IMR-90 (cell line): Measurements from ENCODE around the gene CYP26A1. TPM values are rescaled to one million over a fixed set of nuclear protein-coding genes. Genes with fewer than 3 reads are reported as not detected.

ENCODE experiments used
- ATAC-seq: fragments of 200-7000 bp; cut with Tn5 transposase; 2 replicates; pipeline ENCODE4 v1.9.1; 2020; ENCODE audit warnings: low read depth, mild to moderate bottlenecking, moderate library complexity
- BruUV-seq: library from RNA; stranded (reverse); fragments of 400-500 nt; replicated peaks from 2 replicates; lab custom pipeline; 2021; lab: Mats Ljungman, UMichigan
- CTCF ChIA-PET: fragments of 300-600 bp; formaldehyde crosslinking; extraction: SDS; loops from one replicate; lab custom pipeline; 2021; ENCODE audit warnings: antibody characterized with exemption; lab: Yijun Ruan, JAX
- POLR2A ChIA-PET: fragments of 300-600 bp; sonication (Branson Sonifier 250); formaldehyde crosslinking; loops from one replicate; lab custom pipeline; 2022; ENCODE audit warnings: antibody characterized with exemption; ENCODE audit not compliant: unreplicated experiment; lab: Charles Lee
- DNase-seq: peaks from one replicate; pipeline ENCODE4 v3.0.0; 2013
- H2AFZ ChIP-seq: replicated peaks from 2 replicates; pipeline ENCODE3; 2013; ENCODE audit warnings: low read length, mild to moderate bottlenecking; ENCODE audit not compliant: poor library complexity
- H2AK5ac ChIP-seq: 2 replicates; pipeline ENCODE4 v1.6.1; 2013; ENCODE audit warnings: low read depth, low read length, inconsistent platforms
- H2AK9ac ChIP-seq: replicated peaks from 2 replicates; pipeline ENCODE3; 2013; ENCODE audit warnings: mild to moderate bottlenecking, low read depth, low read length, moderate library complexity; ENCODE audit not compliant: poor library complexity
- H2BK120ac ChIP-seq: 2 replicates; pipeline ENCODE4 v1.6.1; 2013; ENCODE audit warnings: low read depth, low read length, inconsistent platforms
- H2BK15ac ChIP-seq: 3 replicates; pipeline ENCODE4 v1.6.1; 2013; ENCODE audit warnings: low read depth, low read length, inconsistent platforms
- H2BK20ac ChIP-seq: 2 replicates; pipeline ENCODE4 v1.6.1; 2013; ENCODE audit warnings: low read depth, mild to moderate bottlenecking, inconsistent platforms, low read length, moderate library complexity
- H2BK5ac ChIP-seq: 2 replicates; pipeline ENCODE4 v1.6.1; 2013; ENCODE audit warnings: mild to moderate bottlenecking, low read depth, low read length, inconsistent platforms; ENCODE audit not compliant: poor library complexity, severe bottlenecking
- H3K14ac ChIP-seq: replicated peaks from 2 replicates; pipeline ENCODE4 v1.6.1; 2013; ENCODE audit warnings: low read depth, low read length, inconsistent platforms
- H3K18ac ChIP-seq: 2 replicates; pipeline ENCODE4 v1.6.1; 2013; ENCODE audit warnings: low read depth, low read length, control low read depth
- H3K23ac ChIP-seq: 2 replicates; pipeline ENCODE4 v1.6.1; 2013; ENCODE audit warnings: low read depth, low read length, inconsistent platforms
- H3K27ac ChIP-seq: 2 replicates; pipeline ENCODE4 v1.5.1; 2013; ENCODE audit warnings: mild to moderate bottlenecking, control low read depth, low read length; ENCODE audit not compliant: insufficient read depth
- H3K27me3 ChIP-seq: 2 replicates; pipeline ENCODE4 v1.6.1; 2013; ENCODE audit warnings: low read length; ENCODE audit not compliant: control insufficient read depth, insufficient read depth
- H3K36me3 ChIP-seq: 2 replicates; pipeline ENCODE4 v1.6.1; 2013; ENCODE audit warnings: low read length, mixed read lengths; ENCODE audit not compliant: control insufficient read depth, insufficient read depth
- H3K4ac ChIP-seq: 2 replicates; pipeline ENCODE4 v1.6.1; 2013; ENCODE audit warnings: low read depth, low read length, inconsistent platforms
- H3K4me1 ChIP-seq: 2 replicates; pipeline ENCODE4 v1.6.1; 2013; ENCODE audit warnings: low read length, mixed read lengths; ENCODE audit not compliant: control insufficient read depth, insufficient read depth
- H3K4me2 ChIP-seq: 2 replicates; pipeline ENCODE4 v1.6.1; 2013; ENCODE audit warnings: low read depth, mild to moderate bottlenecking, control low read depth, low read length, moderate library complexity
- H3K4me3 ChIP-seq: 2 replicates; pipeline ENCODE4 v1.5.1; 2013; ENCODE audit warnings: low read depth, mild to moderate bottlenecking, control low read depth, low read length, moderate library complexity; ENCODE audit not compliant: insufficient read depth
- H3K56ac ChIP-seq: 2 replicates; pipeline ENCODE4 v1.6.1; 2013; ENCODE audit warnings: low read length, inconsistent platforms; ENCODE audit not compliant: insufficient read depth; ENCODE audit errors: extremely low read depth
- H3K79me1 ChIP-seq, 2 experiments: 2 replicates each; pipeline ENCODE4 v1.6.1; 2013; ENCODE audit warnings: low read length in 2 of 2, inconsistent platforms in 1 of 2, low read depth in 1 of 2
- H3K9ac ChIP-seq: 2 replicates; pipeline ENCODE4 v1.6.1; 2013; ENCODE audit warnings: low read depth, low read length, control low read depth
- H3K9me1 ChIP-seq: 2 replicates; pipeline ENCODE4 v1.6.1; 2013; ENCODE audit warnings: low read length, inconsistent platforms; ENCODE audit not compliant: insufficient read depth
- H3K9me3 ChIP-seq: 2 replicates; pipeline ENCODE4 v1.6.1; 2013; ENCODE audit warnings: low read length; ENCODE audit not compliant: control insufficient read depth, insufficient read depth
- H4K20me1 ChIP-seq: 2 replicates; pipeline ENCODE4 v1.6.1; 2013; ENCODE audit warnings: low read length, inconsistent platforms; ENCODE audit not compliant: insufficient read depth
- H4K5ac ChIP-seq: 2 replicates; pipeline ENCODE4 v1.6.1; 2013; ENCODE audit warnings: mild to moderate bottlenecking, low read depth, low read length, control low read depth
- H4K8ac ChIP-seq, 2 experiments: 2 replicates each; pipeline ENCODE4 v1.6.1; 2013; ENCODE audit warnings: low read depth in 2 of 2, low read length in 2 of 2, control low read depth in 1 of 2, inconsistent platforms in 1 of 2
- H4K91ac ChIP-seq: 2 replicates; pipeline ENCODE4 v1.6.1; 2013; ENCODE audit warnings: low read depth, low read length, inconsistent platforms; ENCODE audit not compliant: insufficient read depth
- CEBPB ChIP-seq: IDR thresholded peaks from 2 replicates; pipeline ENCODE4 v1.6.1; 2012; ENCODE audit warnings: low read depth, low read length, improper control_type of control experiment
- CHD1 ChIP-seq: IDR thresholded peaks from 2 replicates; pipeline ENCODE4 v1.6.1; 2012; ENCODE audit warnings: low read depth, low read length, improper control_type of control experiment
- ELK1 ChIP-seq: fragments of 150-350 bp; IDR thresholded peaks from 2 replicates; pipeline ENCODE4 v1.6.1; 2016; ENCODE audit warnings: low read depth, mild to moderate bottlenecking, low read length, moderate library complexity, borderline replicate concordance
- MAFK ChIP-seq: IDR thresholded peaks from 2 replicates; pipeline ENCODE4 v1.6.1; 2012; ENCODE audit warnings: low read depth, low read length, improper control_type of control experiment
- MAZ ChIP-seq: IDR thresholded peaks from 2 replicates; pipeline ENCODE4 v1.6.1; 2012; ENCODE audit warnings: low read depth, mild to moderate bottlenecking, low read length, improper control_type of control experiment, moderate library complexity, borderline replicate concordance
- MXI1 ChIP-seq: IDR thresholded peaks from 2 replicates; pipeline ENCODE4 v1.6.1; 2012; ENCODE audit warnings: low read depth, mild to moderate bottlenecking, low read length, moderate library complexity, borderline replicate concordance
- RAD21 ChIP-seq: IDR thresholded peaks from 2 replicates; pipeline ENCODE4 v1.6.1; 2012; ENCODE audit warnings: low read length, improper control_type of control experiment
- RCOR1 ChIP-seq: IDR thresholded peaks from 2 replicates; pipeline ENCODE4 v1.6.1; 2012; ENCODE audit warnings: mild to moderate bottlenecking, low read length, improper control_type of control experiment; ENCODE audit not compliant: insufficient replicate concordance
- RFX5 ChIP-seq: IDR thresholded peaks from 2 replicates; pipeline ENCODE4 v1.8.0; 2012; ENCODE audit warnings: low read depth, mild to moderate bottlenecking, low read length, moderate library complexity
- SMC3 ChIP-seq: fragments of 150-350 bp; IDR thresholded peaks from 2 replicates; pipeline ENCODE4 v1.6.1; 2016; ENCODE audit warnings: low read depth, mild to moderate bottlenecking, antibody characterized with exemption, low read length, moderate library complexity
- USF2 ChIP-seq: fragments of 150-350 bp; IDR thresholded peaks from 2 replicates; pipeline ENCODE4 v1.6.1; 2017; ENCODE audit warnings: mild to moderate bottlenecking, antibody characterized with exemption, low read length, low read depth
- WGBS, 2 experiments: methylation state at CpG; one replicate each; pipeline versions ENCODE4 v1.1.5 to v1.1.7; 2013; ENCODE audit warnings: missing lambda C conversion rate in 2 of 2; ENCODE audit not compliant: insufficient read length in 1 of 2; ENCODE audit errors: extremely low coverage in 2 of 2; 5-methylcytosine and 5-hydroxymethylcytosine counted together
- dilution Hi-C: fragments of 300-500 bp; cut with HindIII; formaldehyde crosslinking; loops from one replicate; pipeline ENCODE4 v1.14.3; 2018; ENCODE audit warnings: low sequenced_read_pairs; ENCODE audit not compliant: unreplicated experiment
- in situ Hi-C: fragments of 300-500 bp; cut with MboI; formaldehyde crosslinking; loops from 3 replicates; pipeline ENCODE4 v1.14.3; 2019; ENCODE audit warnings: low sequenced_read_pairs, inconsistent platforms, mixed read lengths
- intact Hi-C: fragments of 100-400 bp; cut with micrococcal nuclease; formaldehyde crosslinking; loops from 2 replicates; pipeline ENCODE4 v1.10.0; 2022
- polyA plus RNA-seq, 3 experiments: library from polyadenylated mRNA; depleted of rRNA; stranded (reverse); fragments of >200 nt; gene quantifications; 2 replicates each; pipeline ENCODE4 v1.2.3, GENCODE V29; 2012; ENCODE audit warnings: low replicate concordance in 1 of 3
- total RNA-seq: library from RNA; depleted of rRNA; stranded (reverse); fragments of >200 nt; gene quantifications from 2 replicates; pipeline ENCODE4 v1.2.3, GENCODE V29; 2012

CYP26A1 gene
- total and polyA plus RNA-seq, 2 of the 4 experiments (the other 2 are of a cell fraction), result 0.15 TPM; not detected in 1

- no peak overlapping the region for H3K56ac ChIP-seq
- H3K27me3 ChIP-seq, result peaks cover 96% of the 10 kb centered on the region
- no TSS peak for BruUV-seq
- no peak overlapping the region for H2BK5ac ChIP-seq
- ATAC-seq, result no peak; the same call in 1 of the 2 replicates
- H2BK120ac ChIP-seq, result no peak overlapping the region
- no peak overlapping the region for H3K4me3 ChIP-seq
- H3K79me1 ChIP-seq, result no peaks in the 10 kb centered on the region
- no peaks in the 10 kb centered on the region for H3K36me3 ChIP-seq
- peaks cover 6% of the 10 kb centered on the region; the same call in 1 of the 2 replicates for H3K4me1 ChIP-seq
- no peak overlapping the region for H4K5ac ChIP-seq
- dilution Hi-C loops, result no loop called here
- H4K91ac ChIP-seq, result no peak overlapping the region
- no peaks in the 10 kb centered on the region for H3K9me1 ChIP-seq
- DNase-seq, result no peak
- H3K9ac ChIP-seq, result no peak overlapping the region
- WGBS, 2 experiments, result 2% methylated on average over 14 of the region's 27 CpGs; no CpG with 5 or more reads in 1 of the 2 experiments
- H2BK20ac ChIP-seq, result no peak overlapping the region
- no peak overlapping the region for H2AK9ac ChIP-seq
- H4K20me1 ChIP-seq, result peaks cover 21% of the 10 kb centered on the region; the same call in 1 of the 2 replicates
- H3K4ac ChIP-seq, result no peak overlapping the region
- in situ Hi-C loops, result no loop called here
- POLR2A ChIA-PET, result no interaction called here
- no peaks in the 10 kb centered on the region for H3K9me3 ChIP-seq
- peak overlapping the region; percentile 70 for H3K4me2 ChIP-seq
- H3K27ac ChIP-seq, result no peak overlapping the region
- H4K8ac ChIP-seq, result no peak overlapping the region
- H2AFZ ChIP-seq, result peak overlapping the region; percentile 68
- intact Hi-C loops, result loop anchor here (5.0 kb wide), 1 partner anchor 65 kb away; no protein-coding TSS in a partner anchor
- no peak overlapping the region for H3K23ac ChIP-seq
- CTCF ChIA-PET, result interaction anchor here (1.4 kb wide), 1 partner anchor 9 kb away, joined by 4 read pairs; no protein-coding TSS in a partner anchor
- no peak for TF ChIP-seq CEBPB
- TF ChIP-seq MAFK, result no peak
- no peak for TF ChIP-seq CHD1
- TF ChIP-seq MXI1, result no peak
- no peak for TF ChIP-seq RCOR1
- TF ChIP-seq MAZ, result no peak
- TF ChIP-seq USF2, result no peak
- TF ChIP-seq RFX5, result no peak
- TF ChIP-seq SMC3, result no peak
- TF ChIP-seq RAD21, result no peak
- no peak for TF ChIP-seq ELK1
- no peak overlapping the region for H2BK15ac ChIP-seq
- no peak overlapping the region for H3K18ac ChIP-seq
- H3K14ac ChIP-seq, result no peak overlapping the region
- no peak overlapping the region for H2AK5ac ChIP-seq
Measured at GRCh38 chr10:93072225-93072712, 1.4 kb upstream of the CYP26A1 start.
